Bone marrow (tissue), 2 donors: ENCODE results near the gene HNF4A.
"Not testable (repeated sequence)": the region's sequence is repeated elsewhere in the genome, so short reads cannot be mapped to it uniquely, and the experiment has no call there.

Experiments
- DNase-seq, 2 donors: peaks; one replicate each; lab custom pipeline; 2025; lab: John Stamatoyannopoulos, UW

Gene HNF4A

GRCh38 chr20:44355498-44356352 lies at the start of gene HNF4A:
Gene HNF4A (plus strand): TSS chr20:44355699. CDS start chr20:44355805, 106 bp downstream.
- DNase-seq = no peak

GRCh38 chr20:44306927-44307326 lies 48.6 kb upstream of the HNF4A start:
- no peak for DNase-seq

GRCh38 chr20:44309763-44310663 lies 45.5 kb upstream of the HNF4A start:
- no peak for DNase-seq

GRCh38 chr20:44310664-44311639 lies 44.5 kb upstream of the HNF4A start, which contains the start of gene FITM2:
Gene FITM2 (minus strand): TSS chr20:44311202. CDS start chr20:44311148, 54 bp downstream.
- DNase-seq = peak; percentile 87 to 94

GRCh38 chr20:44314870-44315269 lies 40.6 kb upstream of the HNF4A start:
- no peak for DNase-seq

GRCh38 chr20:44319839-44320422 lies 35.6 kb upstream of the HNF4A start:
- DNase-seq = no peak

GRCh38 chr20:44324343-44324742 lies 31.2 kb upstream of the HNF4A start:
- no peak for DNase-seq

- DNase-seq = no peak
Observed at GRCh38 chr20:44326391-44327159, 28.9 kb upstream of the HNF4A start.

- not testable (repeated sequence) for DNase-seq
Observed at GRCh38 chr20:44327748-44328147, 27.8 kb upstream of the HNF4A start.

GRCh38 chr20:44328428-44328827 lies 27.1 kb upstream of the HNF4A start:
- DNase-seq = no peak

GRCh38 chr20:44331201-44331600 lies 24.3 kb upstream of the HNF4A start:
- no peak for DNase-seq

- no peak for DNase-seq
Observed at GRCh38 chr20:44334306-44334705, 21.2 kb upstream of the HNF4A start.

- DNase-seq = no peak
Observed at GRCh38 chr20:44334709-44335108, 20.8 kb upstream of the HNF4A start.

GRCh38 chr20:44335675-44336074 lies 19.8 kb upstream of the HNF4A start:
- no peak for DNase-seq

GRCh38 chr20:44336086-44336485 lies 19.4 kb upstream of the HNF4A start:
- no peak for DNase-seq

GRCh38 chr20:44336725-44337380 lies 18.6 kb upstream of the HNF4A start, which contains the start of gene R3HDML:
Gene R3HDML (plus strand): TSS chr20:44337043. CDS start chr20:44337158, 115 bp downstream.
- DNase-seq = no peak

- no peak for DNase-seq
Observed at GRCh38 chr20:44342248-44342647, 13.3 kb upstream of the HNF4A start.

- DNase-seq = no peak
Observed at GRCh38 chr20:44343162-44343675, 12.3 kb upstream of the HNF4A start.

GRCh38 chr20:44344723-44345122 lies 10.8 kb upstream of the HNF4A start:
- no peak for DNase-seq
